Measurements from ENCODE around the gene OSER1. TPM values are rescaled to one million over a fixed set of nuclear protein-coding genes. Genes with fewer than 3 reads are reported as not detected.

The OSER1 gene
- total RNA-seq, 1 donor from 2014 or later, result 47.3 TPM

DNA sequence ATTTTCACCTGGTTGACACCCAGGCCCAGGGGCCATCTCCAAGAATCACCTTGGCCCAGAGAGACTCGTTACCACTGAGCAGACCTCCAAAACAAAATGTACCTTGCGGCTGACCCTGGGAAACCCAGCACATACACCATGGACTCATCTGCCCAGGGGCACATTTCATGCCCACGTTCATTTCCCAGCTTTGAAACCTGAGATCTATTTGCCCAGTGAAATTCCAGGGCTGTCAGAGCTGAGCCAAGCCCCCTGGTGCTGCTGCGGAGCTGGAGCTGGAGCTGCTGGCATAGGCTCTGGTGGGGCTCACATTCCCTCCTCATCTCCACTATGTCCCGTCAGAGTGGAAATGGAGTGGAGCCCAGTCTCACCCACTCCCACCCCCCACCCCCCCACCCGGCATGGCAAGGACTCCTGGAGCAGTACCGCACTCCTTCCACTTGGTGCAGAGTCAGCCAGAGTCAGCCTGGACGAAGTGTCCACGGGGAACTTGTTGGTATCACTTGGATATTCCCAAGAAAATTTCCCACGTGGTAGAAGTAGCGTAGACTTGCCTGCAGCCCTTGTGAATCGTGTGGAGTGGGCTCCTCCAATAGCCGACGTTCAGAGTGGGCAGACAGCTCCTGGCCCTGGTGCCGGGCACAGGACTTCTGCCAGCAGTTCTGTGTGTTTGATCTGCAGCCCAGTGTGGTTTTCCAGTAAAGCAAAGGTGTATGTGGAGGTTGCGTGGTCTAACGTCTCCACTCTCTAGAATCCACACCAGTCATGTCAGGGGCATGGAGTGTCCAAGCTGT is 18.1 kb upstream of the OSER1 start:
- no peak for ATAC-seq (ENCODE audit: low read depth)
- H3K4me1 Mint-ChIP-seq, result no peaks in the 10 kb centered on the region
- no peaks in the 10 kb centered on the region for H3K36me3 Mint-ChIP-seq (ENCODE audit: low read depth)
- no peaks in the 10 kb centered on the region for H3K27me3 Mint-ChIP-seq
- POLR2A ChIA-PET, result no interaction called here
- CTCF ChIA-PET, result no interaction called here
- DNase-seq, result no peak
- TF ChIP-seq, protein P1, sequence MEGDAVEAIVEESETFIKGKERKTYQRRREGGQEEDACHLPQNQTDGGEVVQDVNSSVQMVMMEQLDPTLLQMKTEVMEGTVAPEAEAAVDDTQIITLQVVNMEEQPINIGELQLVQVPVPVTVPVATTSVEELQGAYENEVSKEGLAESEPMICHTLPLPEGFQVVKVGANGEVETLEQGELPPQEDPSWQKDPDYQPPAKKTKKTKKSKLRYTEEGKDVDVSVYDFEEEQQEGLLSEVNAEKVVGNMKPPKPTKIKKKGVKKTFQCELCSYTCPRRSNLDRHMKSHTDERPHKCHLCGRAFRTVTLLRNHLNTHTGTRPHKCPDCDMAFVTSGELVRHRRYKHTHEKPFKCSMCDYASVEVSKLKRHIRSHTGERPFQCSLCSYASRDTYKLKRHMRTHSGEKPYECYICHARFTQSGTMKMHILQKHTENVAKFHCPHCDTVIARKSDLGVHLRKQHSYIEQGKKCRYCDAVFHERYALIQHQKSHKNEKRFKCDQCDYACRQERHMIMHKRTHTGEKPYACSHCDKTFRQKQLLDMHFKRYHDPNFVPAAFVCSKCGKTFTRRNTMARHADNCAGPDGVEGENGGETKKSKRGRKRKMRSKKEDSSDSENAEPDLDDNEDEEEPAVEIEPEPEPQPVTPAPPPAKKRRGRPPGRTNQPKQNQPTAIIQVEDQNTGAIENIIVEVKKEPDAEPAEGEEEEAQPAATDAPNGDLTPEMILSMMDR (IDR thresholded peaks at IDR 0.05), result no peak
- H3K4me3 Mint-ChIP-seq, result no peak overlapping the region
- no peak overlapping the region for H3K27ac Mint-ChIP-seq
- H3K9me3 Mint-ChIP-seq, result no peaks in the 10 kb centered on the region
- intact Hi-C loops (cut with micrococcal nuclease), result no loop called here

DNA sequence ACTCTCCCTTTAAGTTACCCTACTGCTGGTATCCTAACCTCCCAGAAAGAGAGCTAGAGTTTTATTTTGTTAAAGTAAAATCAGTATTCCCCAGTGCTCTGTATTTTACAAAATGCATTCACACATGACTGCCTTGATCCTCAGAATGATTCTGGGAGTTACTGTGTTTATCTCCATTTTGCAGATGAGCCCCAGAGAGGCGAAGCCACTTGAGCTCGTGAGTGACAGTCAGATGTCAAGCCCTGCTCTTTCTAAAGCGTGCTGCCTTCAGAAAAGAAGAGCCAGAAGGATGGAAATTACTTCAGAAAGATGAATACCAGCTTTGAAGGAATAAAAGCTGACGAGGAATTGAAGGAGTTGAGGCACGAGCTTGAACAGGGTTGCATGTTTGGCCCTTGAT is 14.1 kb upstream of the OSER1 start:
- intact Hi-C loops (cut with micrococcal nuclease), result no loop called here
- Mint-ChIP-seq H3K27ac (no peak overlapping the region), H3K36me3 (ENCODE audit: low read depth) (peaks cover 6% of the 10 kb centered on the region), H3K9me3 (no peaks in the 10 kb centered on the region), H3K4me3 (no peak overlapping the region), H3K4me1 (peaks cover 1% of the 10 kb centered on the region), H3K27me3 (no peaks in the 10 kb centered on the region)
- DNase-seq (no peak), ATAC-seq (ENCODE audit: low read depth) (no peak)
- CTCF ChIA-PET, result interaction anchor here (1.3 to 1.7 kb wide), 2 partner anchors 9 to 35 kb away, joined by 4 to 6 read pairs; no protein-coding TSS in a partner anchor
- TF ChIP-seq, protein P1 (IDR thresholded peaks at IDR 0.05), result no peak
- POLR2A ChIA-PET, result interaction anchor here (0.6 kb wide), 1 partner anchor 282 kb away, joined by 8 read pairs; no protein-coding TSS in a partner anchor

DNA sequence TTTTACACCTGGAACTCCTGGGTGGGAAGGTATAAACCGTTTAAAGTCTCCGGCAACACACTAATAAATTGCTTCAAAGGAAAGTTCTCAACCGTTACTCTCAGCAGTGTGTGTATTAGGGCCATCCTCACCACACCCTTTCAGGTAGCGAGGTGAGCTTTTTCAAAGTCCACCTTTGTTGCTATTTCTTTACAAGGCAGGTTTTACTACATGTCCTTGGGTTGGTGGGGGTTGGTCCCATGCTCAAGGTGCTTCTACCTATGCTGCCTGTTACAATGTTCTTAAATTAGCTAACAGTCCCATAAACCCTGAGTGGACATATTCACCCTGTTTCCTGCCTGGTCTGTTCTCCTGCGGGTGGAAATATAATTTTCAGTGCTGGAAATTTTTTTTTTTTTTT is 13.2 kb upstream of the OSER1 start:
- TF ChIP-seq, protein P1 (IDR thresholded peaks at IDR 0.05), result no peak
- ATAC-seq (ENCODE audit: low read depth) (no peak), DNase-seq (no peak)
- intact Hi-C loops (cut with micrococcal nuclease), result no loop called here
- H3K4me3 Mint-ChIP-seq, result no peak overlapping the region
- POLR2A ChIA-PET, result no interaction called here
- no peaks in the 10 kb centered on the region for H3K27me3 Mint-ChIP-seq
- no peaks in the 10 kb centered on the region for H3K9me3 Mint-ChIP-seq
- peaks cover 6% of the 10 kb centered on the region for H3K36me3 Mint-ChIP-seq (ENCODE audit: low read depth)
- H3K27ac Mint-ChIP-seq, result no peak overlapping the region
- CTCF ChIA-PET, result interaction anchor here (1.3 kb wide), 1 partner anchor 34 kb away, joined by 4 read pairs; no protein-coding TSS in a partner anchor
- H3K4me1 Mint-ChIP-seq, result peaks cover 9% of the 10 kb centered on the region

DNA sequence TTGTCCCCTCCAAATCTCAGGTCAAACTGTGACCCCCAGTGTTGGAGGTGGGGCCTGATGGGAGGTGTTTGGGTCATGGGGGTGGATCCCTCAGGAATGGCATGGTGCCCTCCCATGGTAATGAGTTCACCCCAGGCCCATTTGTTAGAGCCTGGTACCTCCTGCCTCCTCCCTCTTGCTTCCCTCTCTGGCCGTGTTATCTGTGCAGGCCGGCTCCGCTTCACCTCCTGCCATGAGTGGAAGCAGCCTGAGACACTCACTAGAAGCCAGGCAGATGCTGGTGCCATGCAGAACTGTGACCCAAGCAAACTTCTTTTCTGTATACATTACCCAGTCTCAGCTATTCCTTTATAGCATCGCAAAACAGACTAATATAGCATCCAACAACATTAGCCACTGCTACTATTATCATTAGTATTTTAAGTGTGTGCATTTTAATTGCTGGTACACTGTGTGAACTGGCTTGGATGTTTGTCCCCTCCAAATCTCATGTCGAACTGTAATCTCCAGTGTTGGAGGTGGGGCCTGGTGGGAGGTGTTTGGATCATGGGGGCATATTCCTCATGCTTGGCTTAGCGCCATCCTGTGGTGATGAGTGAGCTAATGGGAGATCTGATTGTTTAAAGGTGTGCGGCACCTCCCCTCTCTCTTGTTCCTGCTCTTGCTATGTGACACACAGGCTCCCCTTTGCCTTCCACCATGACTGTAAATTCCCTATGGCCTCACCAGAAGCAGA is 12.2 kb upstream of the OSER1 start:
- CTCF ChIA-PET, result no interaction called here
- Mint-ChIP-seq H3K4me3 (no peak overlapping the region), H3K4me1 (peaks cover 18% of the 10 kb centered on the region), H3K9me3 (no peaks in the 10 kb centered on the region), H3K27me3 (no peaks in the 10 kb centered on the region), H3K36me3 (ENCODE audit: low read depth) (peaks cover 6% of the 10 kb centered on the region), H3K27ac (no peak overlapping the region)
- ATAC-seq (ENCODE audit: low read depth), result no peak
- intact Hi-C loops (cut with micrococcal nuclease), result no loop called here
- POLR2A ChIA-PET, result no interaction called here
- DNase-seq, result no peak
- TF ChIP-seq, protein P1 (IDR thresholded peaks at IDR 0.05), result no peak

DNA sequence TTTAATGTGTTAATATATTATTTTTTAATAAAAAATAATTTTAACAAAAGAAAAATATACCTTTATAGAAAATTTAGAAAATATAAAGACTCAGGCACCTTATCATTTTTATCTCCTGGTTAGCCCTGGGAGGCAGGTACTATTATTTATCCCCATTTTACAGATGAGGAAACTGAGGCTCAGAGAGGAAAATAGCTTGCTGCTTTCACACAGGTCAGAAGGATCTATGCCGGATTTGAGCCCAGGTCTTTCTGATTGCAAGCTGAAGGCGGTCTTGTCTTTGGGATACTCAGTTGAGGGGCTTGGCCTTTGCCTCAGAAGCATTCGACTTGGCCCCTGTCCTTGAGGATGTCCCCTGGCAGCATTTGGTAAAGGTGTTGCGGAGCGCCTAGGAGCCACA is 11.5 kb upstream of the OSER1 start:
- Mint-ChIP-seq H3K27ac (no peak overlapping the region), H3K9me3 (no peaks in the 10 kb centered on the region), H3K36me3 (ENCODE audit: low read depth) (peaks cover 6% of the 10 kb centered on the region), H3K4me1 (peaks cover 25% of the 10 kb centered on the region), H3K27me3 (no peaks in the 10 kb centered on the region), H3K4me3 (no peak overlapping the region)
- POLR2A ChIA-PET, result no interaction called here
- ATAC-seq (ENCODE audit: low read depth) (no peak), DNase-seq (no peak)
- intact Hi-C loops (cut with micrococcal nuclease), result no loop called here
- TF ChIP-seq, protein P1 (IDR thresholded peaks at IDR 0.05), result no peak
- CTCF ChIA-PET, result no interaction called here
